Stimulated activated CD4-positive, alpha-beta T cell treated with anti-CD3 and anti-CD28 coated beads, Interleukin-4, amount 100 ng/mL, for 48 hours (primary cell): ENCODE data around the gene COL4A3.

Experiments
- DNase-seq, 2 donors: peaks; one replicate each; pipeline ENCODE4 v3.0.0-alpha.2; 2020; ENCODE audit warnings: low read depth in 2 of 2

Gene COL4A3

DNA sequence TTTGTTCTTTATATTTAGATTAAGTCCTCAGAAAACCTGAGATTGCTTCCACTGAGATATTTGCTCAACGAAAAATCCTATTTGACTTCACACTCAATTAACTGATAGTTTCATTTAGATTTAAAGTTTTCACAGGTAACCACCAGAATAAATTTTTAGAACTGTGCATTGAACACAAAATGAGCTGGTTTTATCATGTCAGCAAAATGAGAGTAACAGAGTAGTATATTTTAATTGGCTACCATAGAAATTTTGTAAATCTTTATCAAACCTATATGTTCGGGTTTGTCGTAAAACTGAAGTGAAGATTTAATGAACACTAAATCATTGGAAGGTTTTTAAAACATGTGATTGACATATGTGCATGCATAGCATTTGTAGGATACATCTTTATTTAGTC lies 127.9 kb downstream of the COL4A3 start:
- DNase-seq, result no peak

DNA sequence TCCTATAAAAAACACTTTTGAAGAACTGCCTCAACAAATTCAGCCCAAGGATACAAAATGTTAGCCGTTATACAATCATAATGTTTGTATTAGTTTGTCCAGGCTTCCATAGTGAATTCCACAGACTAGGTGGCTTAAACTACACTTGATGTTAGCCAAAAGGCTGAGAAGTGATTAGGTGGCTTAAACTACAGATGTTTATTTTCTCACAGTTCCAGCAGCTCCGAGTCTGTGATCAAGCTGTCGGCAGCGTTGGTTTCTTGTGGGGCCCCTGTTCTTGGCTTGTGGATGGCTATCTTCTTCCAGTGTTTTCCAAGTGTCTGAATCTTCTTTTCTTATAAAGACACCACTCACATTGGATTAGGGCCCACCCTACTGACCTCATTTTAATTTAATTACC lies 129.1 kb downstream of the COL4A3 start:
- no peak for DNase-seq

DNA sequence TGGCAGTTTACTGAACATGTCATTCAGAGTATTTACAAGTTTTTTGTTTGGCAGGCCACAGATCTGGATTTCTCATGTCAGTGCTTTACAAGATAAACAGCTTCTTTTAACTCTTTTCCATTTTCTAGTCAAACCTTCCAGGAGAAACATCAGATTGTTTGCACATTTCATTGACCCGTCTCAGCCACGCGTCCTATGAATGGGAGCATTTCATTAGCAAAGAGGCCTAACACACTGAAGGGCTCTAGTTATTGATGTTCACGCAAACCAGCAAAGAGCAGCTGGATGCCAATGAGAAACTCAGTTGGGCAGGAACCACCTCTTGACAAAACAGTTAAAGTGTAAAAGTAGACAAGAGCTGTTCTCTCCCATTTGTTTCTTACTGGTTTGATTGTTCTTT lies 131.4 kb downstream of the COL4A3 start:
- no peak for DNase-seq

DNA sequence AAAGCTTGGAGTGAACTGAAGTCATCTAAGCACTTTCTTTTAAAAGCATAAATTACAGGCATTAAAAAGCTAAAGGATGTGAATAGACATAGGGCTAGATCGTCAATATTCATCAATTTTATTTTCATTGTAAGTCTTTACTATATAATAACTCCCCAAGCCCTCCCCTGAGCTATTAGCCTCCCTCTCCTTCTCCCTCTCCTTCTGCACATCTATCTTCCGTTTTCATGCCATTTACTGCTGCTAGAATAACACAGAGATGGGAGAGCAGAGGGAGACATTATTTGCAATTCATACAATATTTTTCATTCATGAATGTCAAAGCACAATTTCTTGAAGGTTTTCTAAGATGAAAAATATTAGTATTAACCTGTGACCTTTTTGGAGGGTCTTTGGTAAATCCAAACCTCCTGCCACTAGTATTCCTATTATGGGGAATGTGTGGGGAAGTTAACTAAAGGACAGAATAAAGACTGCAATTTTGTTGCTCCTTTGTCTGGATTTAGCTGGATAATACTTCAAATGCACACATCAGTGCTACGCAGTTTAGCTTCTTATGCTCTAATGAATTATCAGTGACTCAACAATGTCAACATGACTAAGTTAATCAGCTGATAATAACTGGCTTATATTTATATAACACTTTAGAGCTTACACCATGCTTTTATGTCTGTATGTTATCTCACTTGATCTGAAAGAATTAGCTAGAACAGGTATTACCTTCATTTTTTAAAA lies 132.4 kb downstream of the COL4A3 start:
- no peak for DNase-seq

DNA sequence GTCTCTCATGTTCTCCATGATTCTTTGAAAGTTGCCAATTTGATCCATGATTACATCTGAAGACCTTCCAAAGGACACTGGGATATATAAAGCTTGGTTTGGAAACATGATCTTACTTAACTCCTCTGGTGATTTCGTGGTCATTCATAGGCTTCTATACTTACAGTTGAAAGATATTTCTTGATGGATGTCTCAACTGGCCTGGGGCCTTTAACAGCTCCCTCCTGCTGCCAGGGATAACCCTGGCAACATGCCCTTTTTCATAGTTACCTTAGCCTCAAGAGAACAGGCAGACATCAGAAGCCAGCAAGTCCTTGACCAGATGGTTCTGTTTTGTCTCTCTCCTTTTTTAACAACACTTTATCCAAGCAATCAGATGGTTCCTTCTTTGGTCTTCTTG lies 137.1 kb downstream of the COL4A3 start:
- no peak for DNase-seq

DNA sequence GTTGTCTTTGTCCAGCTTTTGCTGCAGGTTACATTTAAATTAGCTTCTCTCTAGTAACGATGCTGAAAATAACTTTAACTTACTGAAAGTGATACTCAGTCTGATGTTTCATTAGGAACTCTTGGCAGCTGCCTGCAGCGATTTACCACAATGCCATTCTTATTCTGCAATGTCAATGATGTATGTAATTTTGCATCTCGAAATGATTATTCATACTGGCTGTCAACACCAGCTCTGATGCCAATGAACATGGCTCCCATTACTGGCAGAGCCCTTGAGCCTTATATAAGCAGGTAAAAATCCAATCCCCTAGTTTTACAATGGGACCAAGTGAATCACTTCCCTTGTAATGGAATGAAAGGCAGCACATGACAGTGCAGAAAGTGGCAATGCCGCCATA lies 144.4 kb downstream of the COL4A3 start:
- no peak for DNase-seq

DNA sequence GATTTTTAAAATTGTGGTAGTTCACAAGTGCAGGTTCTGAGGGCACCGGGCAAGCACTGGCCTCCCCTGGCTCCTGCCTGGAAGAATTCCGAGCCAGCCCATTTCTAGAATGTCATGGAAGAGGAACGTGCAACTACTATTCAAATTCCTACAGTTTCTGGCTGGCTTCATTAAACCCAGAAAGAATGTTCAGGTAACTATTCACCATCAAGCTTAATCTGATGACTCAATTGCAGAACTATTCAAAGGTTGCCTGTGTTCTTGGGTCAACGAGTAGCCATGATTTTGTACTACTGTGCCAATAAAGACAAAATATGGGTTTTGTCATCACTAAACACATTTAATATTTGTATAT lies 146.3 kb downstream of the COL4A3 start:
- DNase-seq, result no peak

DNA sequence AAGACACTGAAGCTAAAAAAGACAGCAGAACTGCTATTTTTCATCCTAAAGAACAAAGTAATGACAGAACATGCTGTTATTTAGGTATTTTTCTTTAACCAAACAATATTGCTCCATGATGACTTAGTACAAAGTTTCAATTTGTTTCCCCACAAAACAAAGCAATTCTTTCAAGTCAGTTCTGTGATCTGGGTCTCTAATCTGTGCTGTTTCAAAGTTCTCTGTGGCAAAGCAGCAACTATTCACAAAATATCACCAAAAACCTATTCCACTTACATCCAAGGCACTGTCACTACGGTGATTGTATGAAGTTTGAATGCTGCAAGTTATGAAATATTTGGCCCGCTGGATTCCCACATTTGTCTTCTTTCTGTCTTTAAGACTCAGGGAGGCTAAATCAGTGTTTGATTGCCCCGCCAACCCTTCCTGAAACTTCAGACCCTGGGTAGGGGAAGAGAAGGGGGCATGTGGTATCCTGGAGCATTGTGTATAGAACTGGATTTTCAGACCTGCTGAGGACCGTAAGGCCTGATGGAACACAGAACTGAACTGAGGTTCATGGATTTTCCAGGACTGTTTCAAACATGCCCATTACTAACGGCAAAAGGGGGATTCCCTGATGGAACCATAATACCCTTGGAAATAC lies 147.6 kb downstream of the COL4A3 start:
- no peak for DNase-seq

DNA sequence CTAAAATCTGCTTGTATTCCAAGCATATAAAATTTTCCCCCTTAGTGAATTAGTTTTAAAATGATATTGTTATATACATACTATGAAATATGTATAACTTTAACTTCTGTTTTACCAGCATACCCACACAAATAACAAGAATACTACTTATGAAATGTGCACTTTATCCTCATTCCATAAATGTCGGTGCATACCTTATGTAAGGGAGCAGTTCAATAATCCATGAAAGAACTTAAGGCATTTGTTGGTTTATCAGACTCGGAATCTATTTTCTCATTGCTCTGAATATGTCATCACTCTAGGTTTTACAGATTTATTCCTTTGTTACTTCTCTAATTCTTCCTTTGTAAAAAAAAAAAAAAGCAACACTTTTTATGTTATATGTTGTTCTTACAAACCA lies 148.2 kb downstream of the COL4A3 start:
- no peak for DNase-seq

DNA sequence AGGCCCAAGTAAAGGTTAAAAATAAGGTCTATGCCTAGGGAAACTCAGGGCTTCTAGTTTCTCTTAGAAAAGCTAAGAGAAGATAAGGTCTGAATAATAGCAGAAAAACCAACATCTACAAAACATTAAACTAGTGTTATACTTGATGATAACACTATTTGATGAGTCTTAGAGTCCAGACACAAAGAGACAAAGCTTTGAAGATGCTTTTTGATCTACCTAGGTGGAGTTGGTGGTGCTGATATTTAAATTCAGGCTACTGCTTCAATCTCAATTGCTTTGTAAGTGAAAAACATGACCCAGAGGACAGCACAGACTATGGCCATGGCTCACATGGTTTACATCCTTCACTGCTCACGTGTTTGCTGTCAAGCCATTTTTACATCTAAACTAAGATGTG lies 148.9 kb downstream of the COL4A3 start:
- DNase-seq, result no peak

DNA sequence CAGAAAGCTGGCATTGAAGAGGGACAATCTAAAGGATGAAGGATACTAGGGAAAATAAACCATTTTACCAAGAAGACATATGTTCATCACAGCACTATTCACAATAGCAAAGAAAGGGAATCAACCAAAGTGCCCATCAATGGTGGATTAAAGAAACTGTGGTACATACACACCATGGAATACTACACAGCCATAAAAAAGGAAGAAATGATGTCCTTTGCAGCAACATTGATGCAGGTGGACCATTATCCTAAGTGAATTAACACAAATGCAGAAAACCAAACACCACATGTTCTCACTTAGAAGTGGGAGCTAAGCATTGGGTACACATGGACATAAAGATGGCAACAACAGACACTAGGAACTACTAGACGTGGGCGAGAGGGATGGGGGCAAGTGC lies 153.4 kb downstream of the COL4A3 start:
- DNase-seq, result no peak

DNA sequence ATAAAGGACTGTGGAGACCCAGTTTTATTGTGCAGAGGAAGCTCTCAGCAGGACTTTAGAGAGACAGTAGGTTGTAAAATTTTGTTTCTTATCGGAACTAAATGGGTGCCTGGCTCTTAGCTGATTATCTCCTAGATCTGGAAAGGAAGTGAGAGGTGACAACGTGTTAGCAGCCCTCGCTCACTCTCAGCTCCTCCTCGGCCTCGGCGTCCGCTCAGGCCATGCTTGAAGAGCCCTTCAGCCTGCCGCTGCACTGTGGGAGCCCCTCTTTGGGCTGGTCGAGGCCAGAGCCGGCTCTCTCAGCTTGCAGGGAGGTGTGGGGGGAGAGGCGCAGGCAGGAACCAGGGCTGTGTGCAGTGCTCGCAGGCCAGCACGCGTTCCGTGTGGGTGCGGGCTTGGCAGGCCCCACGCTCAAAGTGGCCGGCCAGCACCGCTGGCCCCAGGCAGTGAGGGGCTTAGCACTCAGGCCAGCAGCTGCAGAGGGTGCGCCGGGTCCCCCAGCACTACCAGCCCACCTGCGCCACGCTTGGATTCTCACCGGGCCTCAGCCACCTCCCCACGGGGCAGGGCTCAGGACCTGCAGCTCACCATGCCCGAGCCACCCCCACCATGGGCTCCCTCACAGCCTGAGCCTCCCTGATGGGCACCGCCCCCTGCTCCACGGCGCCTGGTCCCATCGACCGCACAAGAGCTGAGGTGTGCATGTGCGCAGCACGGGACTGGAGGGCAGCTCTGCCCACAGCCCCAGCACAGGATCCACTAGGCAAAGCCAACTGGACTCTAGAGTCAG lies 156.1 kb downstream of the COL4A3 start:
- no peak for DNase-seq

DNA sequence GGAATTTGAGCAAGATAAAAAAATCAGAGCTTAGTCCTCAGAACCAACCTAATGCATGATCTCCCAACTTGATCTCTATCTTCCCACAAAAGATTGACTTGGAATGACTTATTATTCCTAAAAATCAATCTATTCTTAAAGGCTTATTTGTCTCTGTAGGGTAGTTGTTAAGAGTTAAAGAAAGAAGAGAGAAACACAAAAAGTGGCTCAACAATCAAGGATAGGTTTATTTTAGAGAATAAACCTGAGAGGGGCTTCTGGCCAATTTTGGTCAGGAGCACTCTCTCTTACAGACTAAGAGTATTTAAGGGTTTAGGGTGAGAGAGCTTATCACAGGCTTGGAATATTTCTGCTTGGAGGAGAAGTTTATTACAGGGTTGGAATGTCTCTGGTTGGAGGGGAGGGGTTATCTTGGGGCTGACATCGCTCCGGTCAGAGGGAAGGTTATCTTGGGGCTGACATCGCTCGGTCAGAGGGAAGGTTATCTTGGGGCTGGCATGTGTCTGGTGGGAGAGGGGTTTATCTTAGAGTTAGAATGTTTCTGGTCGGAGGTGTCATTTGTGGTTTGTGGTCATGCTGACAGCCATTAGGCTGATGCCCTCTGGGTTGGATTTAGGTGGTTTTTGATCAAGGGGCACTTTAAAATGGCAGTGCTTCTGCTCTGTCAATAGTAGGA lies 158.2 kb downstream of the COL4A3 start:
- no peak for DNase-seq

DNA sequence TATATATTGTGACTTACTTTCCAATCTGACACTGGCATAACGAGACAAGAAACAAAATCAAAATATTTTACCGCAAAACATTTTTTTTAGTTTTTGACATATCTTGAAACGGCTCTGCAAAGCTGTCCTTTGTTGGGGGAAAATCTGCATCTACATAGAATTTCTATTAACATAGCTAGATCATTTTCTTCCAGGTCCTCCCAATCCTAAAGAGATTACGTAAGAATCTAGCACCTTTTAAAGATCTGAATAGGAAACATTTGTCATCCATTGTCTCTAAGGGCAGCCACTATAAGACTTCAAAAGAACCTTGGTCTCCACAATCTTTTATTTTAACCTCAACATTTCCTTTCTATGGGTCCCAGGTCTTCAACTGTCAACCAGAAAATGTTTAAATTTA lies 159.4 kb downstream of the COL4A3 start:
- DNase-seq, result no peak

DNA sequence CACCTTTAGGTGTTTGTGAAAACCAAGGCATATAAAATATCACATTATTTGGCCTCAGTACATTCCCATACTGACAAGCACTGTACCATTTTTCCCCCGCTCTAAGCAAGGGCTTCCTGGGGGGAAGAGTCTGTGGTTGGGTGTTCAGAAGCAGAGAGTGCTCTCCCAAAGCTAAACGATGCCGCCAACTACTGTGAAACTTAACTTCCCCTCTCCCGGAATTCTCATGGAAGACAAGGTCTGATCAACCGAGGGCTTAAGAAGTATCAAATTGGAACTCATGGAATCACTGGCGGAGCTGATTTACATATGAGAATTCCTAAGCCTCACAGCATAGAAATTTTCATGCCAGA lies 160.2 kb downstream of the COL4A3 start:
- DNase-seq, result no peak

DNA sequence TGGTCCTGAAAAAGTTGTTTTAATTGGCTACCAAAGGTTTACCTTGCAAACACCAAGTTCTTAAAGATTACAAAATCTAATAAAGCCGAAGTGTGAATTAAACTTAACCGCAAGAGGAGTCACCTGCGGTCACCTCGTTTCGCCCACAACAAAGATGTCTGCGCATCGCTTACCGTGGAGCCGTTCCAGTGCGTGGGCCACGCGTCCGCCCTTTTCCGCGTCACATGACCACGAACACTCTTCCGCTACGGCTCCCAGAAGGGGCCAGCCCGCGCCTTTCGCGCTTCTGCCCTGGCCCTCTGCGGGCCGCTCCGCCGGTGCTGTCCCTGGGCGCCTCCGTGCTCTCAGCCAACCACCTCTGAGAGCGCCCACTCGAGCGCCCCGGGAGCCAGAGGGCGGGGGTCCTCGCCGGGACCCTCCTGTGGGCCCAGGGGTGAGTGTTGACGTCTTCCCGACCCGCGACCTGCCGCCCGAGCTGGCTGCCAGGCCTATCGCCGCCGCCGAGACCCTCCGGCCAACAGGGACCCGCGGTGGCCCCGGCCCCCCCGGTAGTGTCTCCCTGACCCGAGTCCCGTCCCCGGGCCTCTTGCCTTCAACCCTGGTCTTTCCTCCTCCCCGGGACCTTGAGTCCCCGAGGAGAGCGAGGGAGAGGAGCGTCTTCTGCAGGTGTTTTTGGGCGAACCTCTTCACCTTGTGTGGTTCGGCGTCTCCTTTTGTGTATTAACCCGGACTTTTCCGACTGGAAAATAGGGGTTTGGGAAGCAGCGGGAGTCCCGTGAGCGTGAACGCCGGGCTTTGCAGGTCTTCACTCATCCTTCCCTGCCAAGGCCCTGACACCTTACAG lies 160.8 kb downstream of the COL4A3 start, which contains the start of gene MFF:
MFF (plus strand) TSS at position 257 of the 844 bp plus-strand sequence. CDS start 5,415 bp downstream, outside the sequence.
- peak; percentile 84 to 92 for DNase-seq

DNA sequence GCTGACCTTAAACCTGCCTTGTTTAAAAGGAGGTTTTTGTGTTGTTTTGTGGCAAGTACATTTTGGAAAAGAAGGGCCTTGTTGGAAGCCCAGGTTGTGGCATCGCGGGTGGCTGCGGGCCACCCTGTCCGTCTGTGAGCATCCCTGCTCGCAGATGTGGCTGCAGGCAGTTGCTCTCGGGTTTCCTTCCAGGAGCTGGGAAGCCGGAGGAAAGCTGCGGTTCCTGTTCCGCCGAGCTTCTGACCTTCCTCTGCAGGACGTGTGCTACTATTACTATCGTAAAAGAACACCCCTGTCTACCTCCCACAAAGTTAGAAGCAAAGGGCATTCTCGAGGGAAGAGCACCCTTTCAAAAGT lies 161.4 kb downstream of the COL4A3 start:
- DNase-seq, result peak in 1 of 2 donors; percentile 3

DNA sequence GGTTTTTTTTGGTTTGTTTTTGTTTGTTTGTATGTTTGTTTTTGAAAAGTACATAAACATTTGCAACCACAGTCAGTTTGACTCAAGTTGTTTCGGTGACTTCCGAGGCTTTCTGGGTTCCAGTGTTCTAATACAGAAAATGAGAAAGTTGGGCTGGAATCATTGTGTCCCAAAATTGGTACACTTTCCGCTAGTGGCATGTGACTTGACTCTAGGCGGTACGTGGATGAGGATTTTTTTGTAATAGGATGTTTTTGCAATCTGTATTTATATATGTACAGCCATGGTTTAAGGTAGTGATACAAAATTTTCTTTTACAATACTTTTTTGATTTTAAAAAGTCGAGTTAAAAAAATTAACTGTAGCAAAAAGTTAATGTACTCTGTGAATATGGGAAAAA lies 162.4 kb downstream of the COL4A3 start:
- no peak for DNase-seq

DNA sequence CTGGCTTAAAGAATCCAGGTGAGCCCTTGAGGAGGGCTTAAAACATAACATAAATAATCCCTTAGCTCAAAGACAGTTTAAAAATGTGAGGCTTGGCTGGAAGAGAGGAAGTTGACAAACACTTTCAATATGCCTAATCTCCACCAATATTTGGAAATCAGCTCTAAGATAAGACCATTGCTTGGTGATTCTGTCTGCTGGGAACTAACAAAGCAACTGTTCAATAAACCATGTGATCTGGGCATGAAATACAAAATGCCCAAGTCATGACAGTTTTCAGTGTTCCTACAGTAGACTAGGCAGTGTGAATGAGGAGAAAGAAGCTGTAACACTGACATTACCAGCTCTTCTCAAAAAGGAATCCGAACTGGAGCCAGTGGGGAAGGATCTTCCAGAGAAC lies 171.3 kb downstream of the COL4A3 start:
- no peak for DNase-seq

DNA sequence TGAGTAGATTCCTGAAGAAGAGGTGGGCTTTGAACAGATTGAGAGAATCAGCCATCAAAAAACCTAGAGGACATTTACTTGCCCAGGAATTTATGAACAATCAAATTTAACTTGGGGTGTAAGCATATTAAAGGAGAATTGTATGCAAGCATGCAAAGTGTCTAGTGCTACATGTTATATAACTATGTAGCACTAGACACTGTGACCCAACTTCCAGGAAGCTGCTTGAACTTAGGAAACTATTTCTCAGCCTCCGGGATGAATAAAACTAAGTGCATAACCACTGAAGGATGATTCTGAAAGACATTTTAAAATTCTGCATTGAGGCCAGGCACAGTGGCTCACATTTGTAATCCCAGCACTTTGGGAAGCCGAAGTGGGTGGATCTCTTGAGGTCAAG lies 173.0 kb downstream of the COL4A3 start:
- DNase-seq, result no peak

DNA sequence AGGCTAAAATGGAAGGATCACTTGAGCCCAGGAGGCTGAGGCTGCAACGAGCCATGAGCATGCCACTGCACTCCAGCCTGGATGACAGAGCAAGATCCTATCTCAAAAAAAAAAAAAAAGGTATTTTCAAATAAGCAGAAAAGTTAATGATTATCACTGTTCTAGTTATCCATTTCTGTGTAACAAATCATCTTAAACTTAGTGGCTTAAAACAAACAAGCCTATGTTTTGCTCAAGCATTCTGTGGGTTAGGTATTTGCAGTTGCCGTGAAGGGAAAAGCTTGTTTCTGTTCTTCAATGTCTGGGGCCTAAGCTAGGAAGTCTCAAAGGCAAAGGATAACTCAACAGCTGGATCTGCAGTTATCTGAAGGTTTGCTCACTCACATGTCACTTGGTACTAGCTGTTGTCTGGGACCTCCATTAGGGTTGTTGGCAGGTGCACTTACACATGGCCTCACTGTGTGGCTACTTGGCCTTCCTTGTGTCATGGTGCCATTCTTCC lies 174.7 kb downstream of the COL4A3 start:
- no peak for DNase-seq
